Measurements from ENCODE around the gene POLL. TPM values are rescaled to one million over a fixed set of nuclear protein-coding genes. Genes with fewer than 3 reads are reported as not detected.

POLL gene
- total RNA-seq, 1 experiment from 2014 or later: 51.3 TPM

DNA sequence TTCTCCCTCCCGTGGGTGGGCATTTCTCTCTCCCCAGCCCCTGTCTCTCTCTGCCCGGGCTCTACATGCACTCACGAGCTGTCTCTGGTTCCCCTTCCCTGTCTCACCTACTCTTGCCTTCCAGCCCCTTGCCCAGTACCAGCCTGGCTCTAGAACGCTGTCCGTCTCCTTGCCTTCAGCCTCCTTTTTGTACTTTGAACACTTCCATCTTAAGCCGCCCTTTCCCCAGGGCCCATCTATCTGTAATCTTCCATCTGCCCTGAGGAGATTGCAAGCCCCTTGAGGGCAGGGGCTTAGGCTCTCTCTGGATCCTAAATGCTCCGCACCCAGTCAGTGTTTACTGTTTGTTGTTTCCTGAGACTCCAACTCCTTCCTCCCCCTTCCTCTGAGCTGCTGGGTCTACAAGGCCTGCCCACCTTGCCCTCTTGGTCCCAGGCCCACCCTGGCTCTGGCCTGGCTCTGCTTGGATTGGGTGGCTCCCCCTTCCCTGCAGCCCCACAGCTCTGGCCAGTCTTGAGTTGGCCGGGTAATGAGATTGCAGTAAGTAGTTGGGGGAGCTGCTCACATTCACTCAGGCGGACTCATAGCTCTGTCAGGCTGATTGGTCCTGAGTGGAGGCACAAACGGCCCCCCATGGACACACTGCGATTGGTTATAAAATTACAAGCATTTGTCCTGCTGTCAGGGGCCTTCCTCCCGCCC is 28.3 kb downstream of the POLL start:
- intact Hi-C loops (cut with micrococcal nuclease): no loop called here
- DNase-seq (ENCODE audit: low read depth, low spot score): no peak
- CTCF ChIA-PET: interaction anchor here (2.2 kb wide), 1 partner anchor 346 kb away, joined by 9 read pairs; no protein-coding TSS in a partner anchor

More for the DNA sequence above, 28.3 kb downstream of the POLL start:
- H2AFZ ChIP-seq (ENCODE audit: low read depth, low read length, poor library complexity, severe bottlenecking): no peak overlapping the region
- H3K79me2 ChIP-seq (ENCODE audit: insufficient read depth, low read length): no peaks in the 10 kb centered on the region
- 0 out of 4 replicates have a peak, but pooled peaks cover 0 to 3% of the 10 kb centered on the region in 2 experiments for H3K36me3 ChIP-seq (ENCODE audit: control insufficient read depth in 1 of 2, insufficient read depth in 2 of 2, low read length in 2 of 2)
- H4K20me1 ChIP-seq (ENCODE audit: insufficient read depth): no peaks in the 10 kb centered on the region
- no peak overlapping the region for H3K27ac ChIP-seq (ENCODE audit: low read depth, low read length)
- no peak overlapping the region for H3K4me2 ChIP-seq (ENCODE audit: low read length)
- no peak overlapping the region for H3K9ac ChIP-seq (ENCODE audit: low read length)
- H3K9me3 ChIP-seq (ENCODE audit: control insufficient read depth in 1 of 2, insufficient read depth in 1 of 2, low read depth in 1 of 2, low read length in 2 of 2): no peaks in the 10 kb centered on the region
- H3K4me1 ChIP-seq (ENCODE audit: control insufficient read depth in 1 of 2, insufficient read depth in 2 of 2, low read length in 2 of 2): peaks cover 6 to 12% of the 10 kb centered on the region in 2 experiments; a peak in 3 of 4 replicates
- H3K9me2 ChIP-seq (ENCODE audit: insufficient read depth): no peaks in the 10 kb centered on the region
- ChIA-PET POLR2A (no interaction called here), RAD21 (ENCODE audit: low non-redundant PET in 1 of 2, low total read pairs in 2 of 2, uncharacterized antibody in 2 of 2, unreplicated experiment in 2 of 2) (no interaction called here)
- TF ChIP-seq TCF7L2 (IDR thresholded peaks at IDR 0.05; ENCODE audit: borderline replicate concordance, extremely low read depth, insufficient read depth, insufficient read length) (no peak), ATF3 (IDR thresholded peaks at IDR 0.05) (no peak), CEBPB (IDR thresholded peaks at IDR 0.05; ENCODE audit: low read depth) (no peak), ZNF274 (IDR thresholded peaks at IDR 0.05; ENCODE audit: low read depth, low read length) (no peak), RAD21 (IDR thresholded peaks at IDR 0.05; ENCODE audit: low read depth) (no peak), EGR1 (IDR thresholded peaks at IDR 0.05; ENCODE audit: low read depth) (no peak), ELF1 (IDR thresholded peaks at IDR 0.05; ENCODE audit: borderline replicate concordance, low read depth) (no peak), JUND (IDR thresholded peaks at IDR 0.05) (no peak), SRF (IDR thresholded peaks at IDR 0.05; ENCODE audit: low read depth) (no peak), CTCF (IDR thresholded peaks at IDR 0.05 in 2 of 3, conservative IDR thresholded peaks at IDR 0.05 in 1 of 3; ENCODE audit: borderline replicate concordance in 1 of 3, insufficient read depth in 1 of 3, low read depth in 2 of 3, low read length in 2 of 3) (no peak), EZH2phosphoT487 (IDR thresholded peaks at IDR 0.05; ENCODE audit: borderline replicate concordance) (no peak)
- BruUV-seq (replicated peaks): no TSS peak
- H3K27me3 ChIP-seq (ENCODE audit: insufficient read depth, low read length): no peaks in the 10 kb centered on the region; the same call in 1 of the 2 replicates
- no peak overlapping the region for H3K4me3 ChIP-seq (replicated peaks in 1 of 2; ENCODE audit: low read depth in 1 of 2, low read length in 2 of 2)
- no peak for ATAC-seq
